WTC11 (cell line): ENCODE data around the gene GNAT3.

Source experiments
- ATF3 ChIP-seq: sonication (generic); formaldehyde crosslinking; conservative IDR thresholded peaks from 2 replicates; pipeline ENCODE4 v1.8.1; 2022; ENCODE audit warnings: mild to moderate bottlenecking, missing genetic modification reagents
- CBFB ChIP-seq: sonication (generic); formaldehyde crosslinking; IDR thresholded peaks from 2 replicates; pipeline ENCODE4 v1.8.1; 2022; ENCODE audit warnings: mild to moderate bottlenecking, low read depth, missing genetic modification reagents
- FOXJ3 ChIP-seq: sonication (generic); formaldehyde crosslinking; IDR thresholded peaks from 2 replicates; pipeline ENCODE4 v1.9.0; 2021; ENCODE audit warnings: missing genetic modification reagents, mild to moderate bottlenecking, borderline replicate concordance
- JUN ChIP-seq: sonication (generic); formaldehyde crosslinking; IDR thresholded peaks from 2 replicates; pipeline ENCODE4 v1.8.0; 2023; ENCODE audit warnings: mild to moderate bottlenecking, missing genetic modification reagents
- KAT7 ChIP-seq: sonication (generic); formaldehyde crosslinking; IDR thresholded peaks from 2 replicates; pipeline ENCODE4 v1.8.1; 2023; ENCODE audit warnings: missing genetic modification reagents, mild to moderate bottlenecking, borderline replicate concordance
- NFE2L1 ChIP-seq: sonication (generic); formaldehyde crosslinking; IDR thresholded peaks from 2 replicates; pipeline ENCODE4 v1.8.1; 2023; ENCODE audit warnings: missing genetic modification reagents
- NFYB ChIP-seq: sonication (generic); formaldehyde crosslinking; conservative IDR thresholded peaks from 2 replicates; pipeline ENCODE4 v1.8.0; 2022; ENCODE audit warnings: low read depth, missing genetic modification reagents
- TP53 ChIP-seq: sonication (generic); formaldehyde crosslinking; IDR thresholded peaks from 2 replicates; pipeline ENCODE4 v1.8.1; 2023; ENCODE audit warnings: mild to moderate bottlenecking, missing genetic modification reagents
- ZNF423 ChIP-seq: fragments of 250-450 bp; sonication (Bioruptor Pico); IDR thresholded peaks from 2 replicates; pipeline ENCODE4 v2.1.2; 2022; ENCODE audit warnings: mild to moderate bottlenecking, moderate library complexity
- TF ChIP-seq, protein P1 (sequence below): fragments of 200-600 bp; IDR thresholded peaks from 2 replicates; pipeline ENCODE4 v1.8.0; 2022; ENCODE audit warnings: antibody characterized with exemption
- TF ChIP-seq, protein P2 (sequence below): sonication (generic); formaldehyde crosslinking; IDR thresholded peaks from 2 replicates; pipeline ENCODE4 v1.8.1; 2023; ENCODE audit warnings: mild to moderate bottlenecking, missing genetic modification reagents, borderline replicate concordance
- TF ChIP-seq, protein P3 (sequence below): sonication (generic); formaldehyde crosslinking; IDR thresholded peaks from 2 replicates; pipeline ENCODE4 v1.8.0; 2022; ENCODE audit warnings: mild to moderate bottlenecking, missing genetic modification reagents

DNA sequence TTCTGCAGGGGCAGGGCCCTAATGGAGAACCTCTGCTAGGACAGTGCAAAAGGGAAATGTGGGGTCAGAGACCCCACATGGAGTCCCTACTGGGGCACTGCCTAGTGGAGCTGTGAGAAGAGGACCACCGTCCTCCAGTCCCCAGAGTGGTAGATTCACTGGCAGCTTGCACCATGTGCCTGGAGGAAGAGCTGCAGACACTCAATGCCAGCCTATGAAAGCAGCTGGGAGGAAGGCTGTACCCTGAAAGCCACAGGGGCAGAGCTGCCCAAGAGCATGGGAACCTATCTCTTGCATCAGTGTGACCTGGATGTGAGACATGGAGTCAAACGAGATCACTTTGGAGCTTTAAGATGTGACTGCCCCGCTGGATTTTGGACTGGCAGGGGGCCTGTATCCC is 20.3 kb upstream of the GNAT3 start:
- TF ChIP-seq, protein P1, sequence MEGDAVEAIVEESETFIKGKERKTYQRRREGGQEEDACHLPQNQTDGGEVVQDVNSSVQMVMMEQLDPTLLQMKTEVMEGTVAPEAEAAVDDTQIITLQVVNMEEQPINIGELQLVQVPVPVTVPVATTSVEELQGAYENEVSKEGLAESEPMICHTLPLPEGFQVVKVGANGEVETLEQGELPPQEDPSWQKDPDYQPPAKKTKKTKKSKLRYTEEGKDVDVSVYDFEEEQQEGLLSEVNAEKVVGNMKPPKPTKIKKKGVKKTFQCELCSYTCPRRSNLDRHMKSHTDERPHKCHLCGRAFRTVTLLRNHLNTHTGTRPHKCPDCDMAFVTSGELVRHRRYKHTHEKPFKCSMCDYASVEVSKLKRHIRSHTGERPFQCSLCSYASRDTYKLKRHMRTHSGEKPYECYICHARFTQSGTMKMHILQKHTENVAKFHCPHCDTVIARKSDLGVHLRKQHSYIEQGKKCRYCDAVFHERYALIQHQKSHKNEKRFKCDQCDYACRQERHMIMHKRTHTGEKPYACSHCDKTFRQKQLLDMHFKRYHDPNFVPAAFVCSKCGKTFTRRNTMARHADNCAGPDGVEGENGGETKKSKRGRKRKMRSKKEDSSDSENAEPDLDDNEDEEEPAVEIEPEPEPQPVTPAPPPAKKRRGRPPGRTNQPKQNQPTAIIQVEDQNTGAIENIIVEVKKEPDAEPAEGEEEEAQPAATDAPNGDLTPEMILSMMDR, result no peak
- no peak for TF ChIP-seq ATF3 (CRISPR knock-in tag)
- no peak for TF ChIP-seq ZNF423
- TF ChIP-seq, protein P2, sequence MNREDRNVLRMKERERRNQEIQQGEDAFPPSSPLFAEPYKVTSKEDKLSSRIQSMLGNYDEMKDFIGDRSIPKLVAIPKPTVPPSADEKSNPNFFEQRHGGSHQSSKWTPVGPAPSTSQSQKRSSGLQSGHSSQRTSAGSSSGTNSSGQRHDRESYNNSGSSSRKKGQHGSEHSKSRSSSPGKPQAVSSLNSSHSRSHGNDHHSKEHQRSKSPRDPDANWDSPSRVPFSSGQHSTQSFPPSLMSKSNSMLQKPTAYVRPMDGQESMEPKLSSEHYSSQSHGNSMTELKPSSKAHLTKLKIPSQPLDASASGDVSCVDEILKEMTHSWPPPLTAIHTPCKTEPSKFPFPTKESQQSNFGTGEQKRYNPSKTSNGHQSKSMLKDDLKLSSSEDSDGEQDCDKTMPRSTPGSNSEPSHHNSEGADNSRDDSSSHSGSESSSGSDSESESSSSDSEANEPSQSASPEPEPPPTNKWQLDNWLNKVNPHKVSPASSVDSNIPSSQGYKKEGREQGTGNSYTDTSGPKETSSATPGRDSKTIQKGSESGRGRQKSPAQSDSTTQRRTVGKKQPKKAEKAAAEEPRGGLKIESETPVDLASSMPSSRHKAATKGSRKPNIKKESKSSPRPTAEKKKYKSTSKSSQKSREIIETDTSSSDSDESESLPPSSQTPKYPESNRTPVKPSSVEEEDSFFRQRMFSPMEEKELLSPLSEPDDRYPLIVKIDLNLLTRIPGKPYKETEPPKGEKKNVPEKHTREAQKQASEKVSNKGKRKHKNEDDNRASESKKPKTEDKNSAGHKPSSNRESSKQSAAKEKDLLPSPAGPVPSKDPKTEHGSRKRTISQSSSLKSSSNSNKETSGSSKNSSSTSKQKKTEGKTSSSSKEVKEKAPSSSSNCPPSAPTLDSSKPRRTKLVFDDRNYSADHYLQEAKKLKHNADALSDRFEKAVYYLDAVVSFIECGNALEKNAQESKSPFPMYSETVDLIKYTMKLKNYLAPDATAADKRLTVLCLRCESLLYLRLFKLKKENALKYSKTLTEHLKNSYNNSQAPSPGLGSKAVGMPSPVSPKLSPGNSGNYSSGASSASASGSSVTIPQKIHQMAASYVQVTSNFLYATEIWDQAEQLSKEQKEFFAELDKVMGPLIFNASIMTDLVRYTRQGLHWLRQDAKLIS (CRISPR knock-in tag), result no peak
- TF ChIP-seq, protein P3, sequence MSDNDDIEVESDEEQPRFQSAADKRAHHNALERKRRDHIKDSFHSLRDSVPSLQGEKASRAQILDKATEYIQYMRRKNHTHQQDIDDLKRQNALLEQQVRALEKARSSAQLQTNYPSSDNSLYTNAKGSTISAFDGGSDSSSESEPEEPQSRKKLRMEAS, result no peak
- TF ChIP-seq KAT7 (CRISPR knock-in tag), result no peak
- no peak for TF ChIP-seq CBFB (CRISPR knock-in tag)
- no peak for TF ChIP-seq FOXJ3 (CRISPR knock-in tag)
- no peak for TF ChIP-seq NFE2L1
- TF ChIP-seq TP53 (CRISPR knock-in tag), result no peak
- no peak for TF ChIP-seq NFYB (CRISPR knock-in tag)
- TF ChIP-seq JUN (CRISPR knock-in tag), result no peak
